Measurements from ENCODE around the gene KCNQ1OT1.

- TF ChIP-seq GMEB1 (CRISPR knock-in tag; IDR thresholded peaks at IDR 0.05) (no peak), TEAD1 (CRISPR knock-in tag; IDR thresholded peaks at IDR 0.05) (no peak), POLR2A (conservative IDR thresholded peaks at IDR 0.05) (no peak), DPF2 (IDR thresholded peaks at IDR 0.05) (no peak), POLR2AphosphoS5 (IDR thresholded peaks at IDR 0.05; ENCODE audit: control insufficient read depth, insufficient read depth, low read depth, low read length) (no peak), POLR3G (IDR thresholded peaks at IDR 0.05; ENCODE audit: extremely low read depth, insufficient read length, insufficient replicate concordance) (no peak)
Observed at GRCh38 chr11:2655834-2656622, 43.8 kb downstream of the KCNQ1OT1 start.
